ENCODE results near the gene ACP4. TPM values are rescaled to one million over a fixed set of nuclear protein-coding genes. Genes with fewer than 3 reads are reported as not detected.

The ACP4 gene
- total RNA-seq, 3 donors from 2014 or later (not counting 1 experiment from before 2014, with no cell fraction given) = not detected

DNA sequence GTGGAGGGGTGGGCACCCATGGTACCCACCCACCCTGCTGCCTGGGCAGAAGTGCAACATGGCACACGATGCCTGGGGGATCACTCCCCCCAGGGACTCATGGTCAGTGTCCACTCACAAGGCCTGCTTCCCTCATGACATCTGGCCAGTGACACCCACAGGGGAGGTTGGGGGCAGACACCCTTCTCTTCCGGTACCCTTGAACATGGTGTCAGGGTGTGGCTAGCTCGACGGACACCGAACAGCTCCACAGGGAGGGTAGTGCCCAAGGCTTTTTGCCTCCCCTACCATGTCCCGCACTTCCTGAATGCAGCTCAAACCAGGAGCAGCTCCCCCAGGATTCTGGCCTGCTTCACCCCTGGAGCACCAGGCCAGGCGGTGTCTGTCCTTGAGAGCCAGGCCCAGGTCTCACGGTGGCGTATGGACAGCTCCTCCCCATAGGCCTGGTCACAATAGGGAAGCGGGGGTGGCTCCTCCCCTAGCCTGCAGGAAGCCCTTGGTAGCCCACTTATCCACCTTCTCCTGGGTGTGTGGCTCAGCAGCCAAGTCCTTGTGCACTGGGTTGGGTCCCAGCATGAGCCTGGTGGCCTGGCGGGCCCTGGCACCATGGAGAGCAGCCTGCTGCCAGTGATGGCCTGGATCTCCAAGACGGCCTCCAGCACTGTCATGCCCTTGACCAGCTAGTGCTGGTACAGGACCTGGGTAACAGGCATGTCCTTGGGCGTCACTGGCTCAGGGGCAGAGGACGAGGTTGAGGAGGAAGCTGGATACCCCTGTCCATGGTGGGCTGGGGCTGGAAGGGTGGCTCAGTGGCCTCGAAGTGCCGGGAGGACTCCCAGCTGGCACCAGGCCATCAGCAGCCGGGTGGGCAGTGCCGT is 7.8 kb downstream of the ACP4 start:
- H3K36me3 ChIP-seq (ENCODE audit: control insufficient read depth, insufficient read depth, low read length) = peaks cover 26% of the 10 kb centered on the region
- Mint-ChIP-seq H3K27ac (no peak overlapping the region), H3K36me3 (no peaks in the 10 kb centered on the region), H3K9me3 (no peaks in the 10 kb centered on the region), H3K4me1 (peaks cover 5 to 12% of the 10 kb centered on the region in 2 donors), H3K4me3 (no peak overlapping the region), H3K27me3 (ENCODE audit: low read depth in 2 of 2) (no peaks in the 10 kb centered on the region)
- H3K27ac ChIP-seq (ENCODE audit: low read length) = no peak overlapping the region
- WGBS (ENCODE audit: insufficient coverage) = 93% methylated on average over 18 of the region's 18 CpGs
- intact Hi-C loops (cut with micrococcal nuclease) = no loop called here
- peaks cover under 1% of the 10 kb centered on the region for H3K4me1 ChIP-seq (ENCODE audit: control insufficient read depth, insufficient read depth, low read length)
- no peak overlapping the region for H3K4me3 ChIP-seq (ENCODE audit: low read length)
- no peaks in the 10 kb centered on the region for H3K27me3 ChIP-seq (ENCODE audit: control insufficient read depth, insufficient read depth, low read length)
- TF ChIP-seq, protein P1, sequence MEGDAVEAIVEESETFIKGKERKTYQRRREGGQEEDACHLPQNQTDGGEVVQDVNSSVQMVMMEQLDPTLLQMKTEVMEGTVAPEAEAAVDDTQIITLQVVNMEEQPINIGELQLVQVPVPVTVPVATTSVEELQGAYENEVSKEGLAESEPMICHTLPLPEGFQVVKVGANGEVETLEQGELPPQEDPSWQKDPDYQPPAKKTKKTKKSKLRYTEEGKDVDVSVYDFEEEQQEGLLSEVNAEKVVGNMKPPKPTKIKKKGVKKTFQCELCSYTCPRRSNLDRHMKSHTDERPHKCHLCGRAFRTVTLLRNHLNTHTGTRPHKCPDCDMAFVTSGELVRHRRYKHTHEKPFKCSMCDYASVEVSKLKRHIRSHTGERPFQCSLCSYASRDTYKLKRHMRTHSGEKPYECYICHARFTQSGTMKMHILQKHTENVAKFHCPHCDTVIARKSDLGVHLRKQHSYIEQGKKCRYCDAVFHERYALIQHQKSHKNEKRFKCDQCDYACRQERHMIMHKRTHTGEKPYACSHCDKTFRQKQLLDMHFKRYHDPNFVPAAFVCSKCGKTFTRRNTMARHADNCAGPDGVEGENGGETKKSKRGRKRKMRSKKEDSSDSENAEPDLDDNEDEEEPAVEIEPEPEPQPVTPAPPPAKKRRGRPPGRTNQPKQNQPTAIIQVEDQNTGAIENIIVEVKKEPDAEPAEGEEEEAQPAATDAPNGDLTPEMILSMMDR (IDR thresholded peaks at IDR 0.05) = no peak
- no peak for ATAC-seq
- no peak for DNase-seq
- H3K9me3 ChIP-seq (ENCODE audit: control insufficient read depth, insufficient read depth, low read length) = no peaks in the 10 kb centered on the region

DNA sequence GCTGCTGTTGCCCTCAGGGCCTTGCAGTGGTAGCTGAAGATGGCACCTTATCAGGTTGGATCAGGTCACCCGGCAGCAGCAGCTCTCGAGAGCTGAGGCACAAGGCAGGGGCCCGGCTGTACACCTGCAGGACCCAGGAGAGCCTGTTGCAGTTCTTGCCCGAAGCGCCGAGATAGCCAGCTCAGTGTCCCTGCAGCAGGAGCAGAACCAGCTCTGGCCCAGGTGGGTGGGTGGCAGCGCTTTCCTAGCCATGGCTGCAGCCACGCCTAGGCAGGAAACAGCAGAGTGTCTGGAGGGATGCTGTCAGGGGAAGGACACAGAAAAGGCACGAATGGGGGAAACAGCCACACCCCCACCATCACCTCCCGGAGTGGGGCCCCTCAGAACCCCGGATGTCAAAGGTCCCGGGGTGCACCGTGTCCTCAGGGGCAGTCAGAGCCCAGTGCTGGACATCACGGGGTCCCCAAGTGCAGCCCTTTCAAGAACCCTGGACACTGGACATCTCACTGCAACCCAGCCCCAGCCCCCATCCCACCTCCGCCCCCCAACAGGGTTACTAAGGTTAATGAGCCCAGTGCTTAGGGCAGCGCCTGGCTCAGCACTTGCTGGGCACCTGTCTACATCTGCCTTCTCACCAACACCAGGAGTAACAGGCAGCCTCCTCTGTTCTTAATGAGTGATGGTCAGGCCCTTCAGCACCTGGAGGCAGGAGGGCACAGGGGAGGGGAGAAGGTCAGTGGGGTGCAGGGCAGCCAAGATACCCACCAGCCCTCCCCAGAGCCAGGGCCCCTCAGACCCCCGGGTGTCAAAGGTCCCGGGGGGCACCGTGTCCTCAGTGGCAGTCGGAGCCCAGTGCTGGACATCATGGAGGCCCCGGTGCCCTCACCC is 8.7 kb downstream of the ACP4 start:
- DNase-seq (no peak), ATAC-seq (no peak)
- Histone ChIP-seq H3K27ac (ENCODE audit: low read length) (no peak overlapping the region), H3K36me3 (ENCODE audit: control insufficient read depth, insufficient read depth, low read length) (peaks cover 26% of the 10 kb centered on the region), H3K9me3 (ENCODE audit: control insufficient read depth, insufficient read depth, low read length) (no peaks in the 10 kb centered on the region), H3K27me3 (ENCODE audit: control insufficient read depth, insufficient read depth, low read length) (no peaks in the 10 kb centered on the region), H3K4me3 (ENCODE audit: low read length) (no peak overlapping the region), H3K4me1 (ENCODE audit: control insufficient read depth, insufficient read depth, low read length) (peaks cover 9% of the 10 kb centered on the region)
- H3K36me3 Mint-ChIP-seq = no peaks in the 10 kb centered on the region
- no peaks in the 10 kb centered on the region for H3K27me3 Mint-ChIP-seq (ENCODE audit: low read depth in 2 of 2)
- 93% methylated on average over 21 of the region's 21 CpGs for WGBS (ENCODE audit: insufficient coverage)
- no peak overlapping the region for H3K27ac Mint-ChIP-seq
- TF ChIP-seq, protein P1 (IDR thresholded peaks at IDR 0.05) = no peak
- H3K9me3 Mint-ChIP-seq = no peaks in the 10 kb centered on the region
- no peak overlapping the region for H3K4me3 Mint-ChIP-seq
- peaks cover 13 to 21% of the 10 kb centered on the region in 2 donors for H3K4me1 Mint-ChIP-seq
- intact Hi-C loops (cut with micrococcal nuclease) = no loop called here

DNA sequence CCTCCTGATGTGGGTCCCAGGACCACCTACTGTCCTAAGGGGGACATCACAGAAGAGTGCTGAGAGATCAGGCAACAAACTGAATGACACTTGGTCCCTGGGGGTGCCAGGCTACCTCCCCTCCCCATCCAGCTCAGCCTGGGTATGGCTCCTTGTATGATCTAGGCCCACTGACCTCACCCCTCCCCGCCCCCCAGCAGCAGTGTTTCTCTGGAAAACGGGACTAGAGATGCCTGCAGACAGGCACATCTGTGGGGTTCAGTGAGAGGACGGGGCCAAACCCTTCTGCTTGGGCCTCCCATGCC is 9.3 kb downstream of the ACP4 start:
- no peaks in the 10 kb centered on the region for H3K36me3 Mint-ChIP-seq
- H3K9me3 Mint-ChIP-seq = no peaks in the 10 kb centered on the region
- H3K27me3 Mint-ChIP-seq (ENCODE audit: low read depth in 2 of 2) = no peaks in the 10 kb centered on the region
- H3K27me3 ChIP-seq (ENCODE audit: control insufficient read depth, insufficient read depth, low read length) = no peaks in the 10 kb centered on the region
- peaks cover 10% of the 10 kb centered on the region for H3K4me1 ChIP-seq (ENCODE audit: control insufficient read depth, insufficient read depth, low read length)
- no peak for ATAC-seq
- H3K9me3 ChIP-seq (ENCODE audit: control insufficient read depth, insufficient read depth, low read length) = no peaks in the 10 kb centered on the region
- WGBS (ENCODE audit: insufficient coverage) = 98% methylated on average over 3 of the region's 3 CpGs
- TF ChIP-seq, protein P1 (IDR thresholded peaks at IDR 0.05) = no peak
- H3K4me3 ChIP-seq (ENCODE audit: low read length) = no peak overlapping the region
- peaks cover 18 to 27% of the 10 kb centered on the region in 2 donors for H3K4me1 Mint-ChIP-seq
- H3K27ac ChIP-seq (ENCODE audit: low read length) = no peak overlapping the region
- H3K36me3 ChIP-seq (ENCODE audit: control insufficient read depth, insufficient read depth, low read length) = peaks cover 26% of the 10 kb centered on the region
- intact Hi-C loops (cut with micrococcal nuclease) = no loop called here
- H3K4me3 Mint-ChIP-seq = no peak overlapping the region
- DNase-seq = no peak
- no peak overlapping the region for H3K27ac Mint-ChIP-seq

Measured in natural killer cell (primary cell).